PFSK-1 (cell line): Measurements from ENCODE around the gene HCRTR1.

ENCODE experiments used
- FOXP2 ChIP-seq: optimal IDR thresholded peaks from 2 replicates; pipeline ENCODE3; 2011; ENCODE audit warnings: borderline replicate concordance, control low read depth, inconsistent platforms; ENCODE audit not compliant: insufficient read depth; ENCODE audit errors: extremely low read length, extremely low read depth
- POLR2AphosphoS5 ChIP-seq: IDR thresholded peaks from 2 replicates; pipeline ENCODE4 v1.6.1; 2012; ENCODE audit warnings: low read depth, mild to moderate bottlenecking, control low read depth, low read length, moderate library complexity
- REST ChIP-seq, 2 experiments: IDR thresholded peaks; 2 replicates each; pipeline versions ENCODE4 v1.6.1 to v1.8.0; 2011 to 2012; ENCODE audit warnings: low read depth in 2 of 2, low read length in 2 of 2, control low read depth in 1 of 2, inconsistent platforms in 1 of 2, mild to moderate bottlenecking in 1 of 2, moderate library complexity in 1 of 2; ENCODE audit not compliant: insufficient read depth in 1 of 2
- SIN3A ChIP-seq: IDR thresholded peaks from 2 replicates; pipeline ENCODE4 v1.6.1; 2012; ENCODE audit warnings: mild to moderate bottlenecking, low read length, moderate library complexity, borderline replicate concordance; ENCODE audit not compliant: insufficient read depth
- TAF1 ChIP-seq: IDR thresholded peaks from 2 replicates; pipeline ENCODE4 v1.6.1; 2012; ENCODE audit warnings: low read length, control low read depth, borderline replicate concordance; ENCODE audit not compliant: insufficient read depth

Gene HCRTR1

GRCh38 chr1:31670593-31670964 lies 53.1 kb downstream of the HCRTR1 start:
- 0 out of 2 replicates have a peak, but pooled peaks have one; percentile 23 for TF ChIP-seq POLR2AphosphoS5
- no peak for TF ChIP-seq SIN3A

GRCh38 chr1:31671147-31671546 lies 53.7 kb downstream of the HCRTR1 start:
- TF ChIP-seq FOXP2 (no peak), POLR2AphosphoS5 (no peak)

GRCh38 chr1:31671561-31672201 lies 54.2 kb downstream of the HCRTR1 start:
- TF ChIP-seq TAF1 (no peak), REST (IDR thresholded peaks at IDR 0.05; ENCODE audit: insufficient read depth in 1 of 2, low read depth in 2 of 2, low read length in 2 of 2) (no peak), POLR2AphosphoS5 (no peak), SIN3A (no peak), FOXP2 (no peak)

GRCh38 chr1:31672986-31673385 lies 55.5 kb downstream of the HCRTR1 start:
- TF ChIP-seq TAF1 (no peak), REST (IDR thresholded peaks at IDR 0.05; ENCODE audit: insufficient read depth in 1 of 2, low read depth in 2 of 2, low read length in 2 of 2) (no peak), FOXP2 (no peak), SIN3A (no peak), POLR2AphosphoS5 (no peak)

GRCh38 chr1:31673433-31673832 lies 55.9 kb downstream of the HCRTR1 start:
- TF ChIP-seq FOXP2 = no peak
- no peak for TF ChIP-seq TAF1
- no peak for TF ChIP-seq POLR2AphosphoS5
- TF ChIP-seq SIN3A = no peak
- no peak for TF ChIP-seq REST (IDR thresholded peaks at IDR 0.05; ENCODE audit: insufficient read depth in 1 of 2, low read depth in 2 of 2, low read length in 2 of 2)

- TF ChIP-seq REST (IDR thresholded peaks at IDR 0.05; ENCODE audit: insufficient read depth in 1 of 2, low read depth in 2 of 2, low read length in 2 of 2) = no peak
- TF ChIP-seq TAF1 = no peak
- TF ChIP-seq POLR2AphosphoS5 = no peak
- no peak for TF ChIP-seq FOXP2
- TF ChIP-seq SIN3A = no peak
These were observed 57.1 kb downstream of the HCRTR1 start for GRCh38 chr1:31674626-31675025.
